Measurements from ENCODE around the gene LRRC28. TPM values are rescaled to one million over a fixed set of nuclear protein-coding genes. Genes with fewer than 3 reads are reported as not detected.

LRRC28 gene
- polyA plus RNA-seq, 1 of the 3 experiments (the other 2 are of a cell fraction): 15.2 TPM

DNA sequence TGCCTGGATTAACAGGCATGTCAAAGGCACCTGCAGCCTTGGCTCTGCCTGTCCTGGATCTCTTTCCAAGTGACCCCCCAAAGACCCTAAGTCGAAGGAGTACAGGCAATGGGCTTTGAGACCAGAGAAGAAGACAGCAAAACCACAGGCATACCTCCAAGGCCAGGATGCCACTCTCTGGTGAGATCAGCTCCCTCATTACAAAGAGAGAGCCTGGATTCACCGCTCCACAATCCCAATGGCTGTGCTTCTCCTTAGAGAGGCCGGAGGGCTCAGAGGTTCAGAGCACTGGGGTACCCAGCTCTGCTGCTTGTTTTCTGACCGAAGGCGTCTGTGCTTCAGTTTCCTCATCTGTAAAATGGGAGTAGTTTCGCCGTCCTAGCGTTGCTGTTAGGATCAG, 160.0 kb downstream of the LRRC28 start:
- Histone ChIP-seq H3K4me3 (ENCODE audit: low read depth in 2 of 2, low read length in 1 of 2) (no peak overlapping the region), H3K27me3 (ENCODE audit: insufficient read depth) (no peaks in the 10 kb centered on the region), H3K9me3 (no peaks in the 10 kb centered on the region), H3F3A (replicated peaks; ENCODE audit: insufficient read depth) (peaks cover 7% of the 10 kb centered on the region), H3K36me3 (replicated peaks in 1 of 2; ENCODE audit: control insufficient read depth in 1 of 2, insufficient read depth in 2 of 2, low read length in 1 of 2) (no peaks in the 10 kb centered on the region), H3K27ac (ENCODE audit: low read depth in 2 of 2, low read length in 1 of 2) (no peak overlapping the region), H3K4me1 (ENCODE audit: control insufficient read depth in 1 of 2, insufficient read depth in 2 of 2, low read depth in 1 of 2, low read length in 1 of 2) (peaks cover 5 to 18% of the 10 kb centered on the region in 2 experiments), H3K4me2 (no peak overlapping the region), H3K9me2 (no peaks in the 10 kb centered on the region), H3K79me2 (ENCODE audit: insufficient read depth) (no peaks in the 10 kb centered on the region), H4K20me1 (ENCODE audit: insufficient read depth) (no peaks in the 10 kb centered on the region), H2AFZ (ENCODE audit: low read depth) (no peak overlapping the region), H3K9ac (no peak overlapping the region)
- no peak for TF ChIP-seq GATA2 (CRISPR knock-in tag; IDR thresholded peaks at IDR 0.05)
- TF ChIP-seq TCF12 (IDR thresholded peaks at IDR 0.05): no peak
- no peak for TF ChIP-seq MEF2A (IDR thresholded peaks at IDR 0.05; ENCODE audit: borderline replicate concordance, low read depth)
- no peak for TF ChIP-seq TAF1 (IDR thresholded peaks at IDR 0.05; ENCODE audit: borderline replicate concordance, low read depth, low read length)
- no peak for TF ChIP-seq GABPA (IDR thresholded peaks at IDR 0.05; ENCODE audit: low read depth)
- no peak for TF ChIP-seq NFIC (IDR thresholded peaks at IDR 0.05; ENCODE audit: borderline replicate concordance)
- no peak for TF ChIP-seq FOXM1 (IDR thresholded peaks at IDR 0.05; ENCODE audit: low read depth)
- TF ChIP-seq, protein P1, sequence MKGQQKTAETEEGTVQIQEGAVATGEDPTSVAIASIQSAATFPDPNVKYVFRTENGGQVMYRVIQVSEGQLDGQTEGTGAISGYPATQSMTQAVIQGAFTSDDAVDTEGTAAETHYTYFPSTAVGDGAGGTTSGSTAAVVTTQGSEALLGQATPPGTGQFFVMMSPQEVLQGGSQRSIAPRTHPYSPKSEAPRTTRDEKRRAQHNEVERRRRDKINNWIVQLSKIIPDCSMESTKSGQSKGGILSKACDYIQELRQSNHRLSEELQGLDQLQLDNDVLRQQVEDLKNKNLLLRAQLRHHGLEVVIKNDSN (IDR thresholded peaks at IDR 0.05; ENCODE audit: borderline replicate concordance, low read depth): no peak
- 90% methylated on average over 6 of the region's 8 CpGs for WGBS (ENCODE audit: low lambda C conversion rate)
- ChIA-PET POLR2A (no interaction called here), CTCF (interaction anchor here (1.1 to 3.1 kb wide), 2 partner anchors 26 to 293 kb away, joined by 3 to 13 read pairs; no protein-coding TSS in a partner anchor)
- DNase-seq: no peak

DNA sequence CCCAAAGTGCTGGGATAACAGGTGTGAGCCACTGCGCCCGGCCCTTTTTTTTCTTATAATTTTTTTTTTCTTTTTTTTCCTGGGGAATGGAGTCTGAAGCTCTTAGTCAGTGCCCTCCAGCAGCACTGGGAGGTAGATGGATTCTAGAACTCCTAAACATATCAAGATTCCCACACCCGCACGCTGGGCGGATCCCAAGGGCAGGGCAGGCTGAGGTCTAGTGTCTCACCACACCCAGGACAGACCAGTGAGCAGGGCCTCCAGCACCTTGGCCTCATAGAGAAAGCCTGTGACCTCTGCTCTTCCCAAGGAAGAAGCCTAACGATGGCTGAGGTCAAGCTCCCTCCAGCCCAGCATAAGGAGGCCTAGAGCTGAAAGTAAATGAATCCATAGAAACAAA, 160.8 kb downstream of the LRRC28 start:
- no peaks in the 10 kb centered on the region for H3K9me2 ChIP-seq
- H4K20me1 ChIP-seq (ENCODE audit: insufficient read depth): no peaks in the 10 kb centered on the region
- H3K4me1 ChIP-seq (ENCODE audit: control insufficient read depth in 1 of 2, insufficient read depth in 2 of 2, low read depth in 1 of 2, low read length in 1 of 2): peaks cover 5 to 18% of the 10 kb centered on the region in 2 experiments
- H2AFZ ChIP-seq (ENCODE audit: low read depth): no peak overlapping the region
- peaks cover 7% of the 10 kb centered on the region for H3F3A ChIP-seq (replicated peaks; ENCODE audit: insufficient read depth)
- H3K4me2 ChIP-seq: no peak overlapping the region
- H3K9ac ChIP-seq: no peak overlapping the region
- CTCF ChIA-PET: interaction anchor here (3.1 kb wide), 1 partner anchor 292 kb away, joined by 13 read pairs; no protein-coding TSS in a partner anchor
- no peak for DNase-seq
- no peaks in the 10 kb centered on the region for H3K36me3 ChIP-seq (replicated peaks in 1 of 2; ENCODE audit: control insufficient read depth in 1 of 2, insufficient read depth in 2 of 2, low read length in 1 of 2)
- H3K4me3 ChIP-seq (ENCODE audit: low read depth in 2 of 2, low read length in 1 of 2): no peak overlapping the region
- no peaks in the 10 kb centered on the region for H3K9me3 ChIP-seq
- no peak overlapping the region for H3K27ac ChIP-seq (ENCODE audit: low read depth in 2 of 2, low read length in 1 of 2)
- 93% methylated on average over 6 of the region's 6 CpGs for WGBS (ENCODE audit: low lambda C conversion rate)
- H3K27me3 ChIP-seq (ENCODE audit: insufficient read depth): no peaks in the 10 kb centered on the region
- POLR2A ChIA-PET: no interaction called here
- H3K79me2 ChIP-seq (ENCODE audit: insufficient read depth): no peaks in the 10 kb centered on the region
- TF ChIP-seq SIN3A (IDR thresholded peaks at IDR 0.05; ENCODE audit: borderline replicate concordance, low read depth, low read length): no peak
- TF ChIP-seq FOXM1 (IDR thresholded peaks at IDR 0.05; ENCODE audit: low read depth): no peak
- no peak for TF ChIP-seq POLR2AphosphoS5 (IDR thresholded peaks at IDR 0.05; ENCODE audit: low read depth, low read length)
- TF ChIP-seq TEAD4 (IDR thresholded peaks at IDR 0.05; ENCODE audit: borderline replicate concordance, insufficient read depth): no peak
- TF ChIP-seq SMC3 (IDR thresholded peaks at IDR 0.05; ENCODE audit: low read depth, low read length): no peak
- TF ChIP-seq, protein P2, sequence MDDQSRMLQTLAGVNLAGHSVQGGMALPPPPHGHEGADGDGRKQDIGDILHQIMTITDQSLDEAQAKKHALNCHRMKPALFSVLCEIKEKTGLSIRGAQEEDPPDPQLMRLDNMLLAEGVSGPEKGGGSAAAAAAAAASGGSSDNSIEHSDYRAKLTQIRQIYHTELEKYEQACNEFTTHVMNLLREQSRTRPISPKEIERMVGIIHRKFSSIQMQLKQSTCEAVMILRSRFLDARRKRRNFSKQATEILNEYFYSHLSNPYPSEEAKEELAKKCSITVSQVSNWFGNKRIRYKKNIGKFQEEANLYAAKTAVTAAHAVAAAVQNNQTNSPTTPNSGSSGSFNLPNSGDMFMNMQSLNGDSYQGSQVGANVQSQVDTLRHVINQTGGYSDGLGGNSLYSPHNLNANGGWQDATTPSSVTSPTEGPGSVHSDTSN (IDR thresholded peaks at IDR 0.05): no peak
- no peak for TF ChIP-seq GABPA (IDR thresholded peaks at IDR 0.05; ENCODE audit: low read depth)
- no peak for TF ChIP-seq FOXJ3 (CRISPR knock-in tag; IDR thresholded peaks at IDR 0.05)
- TF ChIP-seq MXI1 (IDR thresholded peaks at IDR 0.05; ENCODE audit: low read depth, low read length): no peak
- no peak for TF ChIP-seq CHD2 (IDR thresholded peaks at IDR 0.05; ENCODE audit: low read length, partially characterized antibody)
- no peak for TF ChIP-seq FOSL2 (IDR thresholded peaks at IDR 0.05; ENCODE audit: borderline replicate concordance, low read depth)
- TF ChIP-seq JUND (IDR thresholded peaks at IDR 0.05): no peak
- no peak for TF ChIP-seq NRF1 (IDR thresholded peaks at IDR 0.05; ENCODE audit: low read depth, low read length)
- no peak for TF ChIP-seq RFX5 (IDR thresholded peaks at IDR 0.05; ENCODE audit: low read length)
- no peak for TF ChIP-seq MEF2A (IDR thresholded peaks at IDR 0.05; ENCODE audit: borderline replicate concordance, low read depth)
- TF ChIP-seq, protein P3, sequence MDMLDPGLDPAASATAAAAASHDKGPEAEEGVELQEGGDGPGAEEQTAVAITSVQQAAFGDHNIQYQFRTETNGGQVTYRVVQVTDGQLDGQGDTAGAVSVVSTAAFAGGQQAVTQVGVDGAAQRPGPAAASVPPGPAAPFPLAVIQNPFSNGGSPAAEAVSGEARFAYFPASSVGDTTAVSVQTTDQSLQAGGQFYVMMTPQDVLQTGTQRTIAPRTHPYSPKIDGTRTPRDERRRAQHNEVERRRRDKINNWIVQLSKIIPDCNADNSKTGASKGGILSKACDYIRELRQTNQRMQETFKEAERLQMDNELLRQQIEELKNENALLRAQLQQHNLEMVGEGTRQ (IDR thresholded peaks at IDR 0.05; ENCODE audit: borderline replicate concordance, low read depth, low read length): no peak
- TF ChIP-seq GATA2 (CRISPR knock-in tag; IDR thresholded peaks at IDR 0.05): no peak
- no peak for TF ChIP-seq TAF1 (IDR thresholded peaks at IDR 0.05; ENCODE audit: borderline replicate concordance, low read depth, low read length)
- TF ChIP-seq, protein P4, sequence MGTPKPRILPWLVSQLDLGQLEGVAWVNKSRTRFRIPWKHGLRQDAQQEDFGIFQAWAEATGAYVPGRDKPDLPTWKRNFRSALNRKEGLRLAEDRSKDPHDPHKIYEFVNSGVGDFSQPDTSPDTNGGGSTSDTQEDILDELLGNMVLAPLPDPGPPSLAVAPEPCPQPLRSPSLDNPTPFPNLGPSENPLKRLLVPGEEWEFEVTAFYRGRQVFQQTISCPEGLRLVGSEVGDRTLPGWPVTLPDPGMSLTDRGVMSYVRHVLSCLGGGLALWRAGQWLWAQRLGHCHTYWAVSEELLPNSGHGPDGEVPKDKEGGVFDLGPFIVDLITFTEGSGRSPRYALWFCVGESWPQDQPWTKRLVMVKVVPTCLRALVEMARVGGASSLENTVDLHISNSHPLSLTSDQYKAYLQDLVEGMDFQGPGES (IDR thresholded peaks at IDR 0.05; ENCODE audit: low read depth, low read length): no peak
